CD4-positive, alpha-beta T cell treated with Interleukin-4 for 4 hours (primary cell): Measurements from ENCODE around the gene BHLHE40.

Experiments
- DNase-seq: peaks from one replicate; pipeline ENCODE4 v3.0.0-alpha.2; 2020

The BHLHE40 gene

DNA sequence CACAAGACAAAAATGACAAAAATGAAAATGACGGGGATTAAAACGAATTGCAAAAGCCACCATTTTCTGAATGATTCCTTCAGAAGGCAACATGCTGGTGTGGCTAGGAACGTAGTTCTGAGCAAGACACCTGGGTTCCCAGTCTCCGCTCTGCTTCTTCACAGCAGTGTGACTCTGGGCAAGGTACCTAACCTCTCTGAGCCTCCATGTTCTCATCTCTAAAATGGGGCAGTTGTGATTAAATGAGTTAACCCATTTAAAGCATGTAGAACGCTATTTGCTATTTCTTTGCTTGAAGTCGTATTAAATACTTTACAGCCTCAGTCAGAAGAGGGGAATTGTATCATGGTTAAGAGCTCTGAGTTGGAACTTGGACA is 23.6 kb downstream of the BHLHE40 start:
- DNase-seq, result no peak

- DNase-seq, result no peak
Measured at GRCh38 chr3:5004319-5005152, 25.3 kb downstream of the BHLHE40 start.

GRCh38 chr3:5005367-5005766 is 26.1 kb downstream of the BHLHE40 start:
- DNase-seq, result no peak

- DNase-seq, result peak; percentile 86
Measured at GRCh38 chr3:5006755-5007202, 27.5 kb downstream of the BHLHE40 start.

GRCh38 chr3:5007873-5008272 is 28.6 kb downstream of the BHLHE40 start:
- no peak for DNase-seq

DNA sequence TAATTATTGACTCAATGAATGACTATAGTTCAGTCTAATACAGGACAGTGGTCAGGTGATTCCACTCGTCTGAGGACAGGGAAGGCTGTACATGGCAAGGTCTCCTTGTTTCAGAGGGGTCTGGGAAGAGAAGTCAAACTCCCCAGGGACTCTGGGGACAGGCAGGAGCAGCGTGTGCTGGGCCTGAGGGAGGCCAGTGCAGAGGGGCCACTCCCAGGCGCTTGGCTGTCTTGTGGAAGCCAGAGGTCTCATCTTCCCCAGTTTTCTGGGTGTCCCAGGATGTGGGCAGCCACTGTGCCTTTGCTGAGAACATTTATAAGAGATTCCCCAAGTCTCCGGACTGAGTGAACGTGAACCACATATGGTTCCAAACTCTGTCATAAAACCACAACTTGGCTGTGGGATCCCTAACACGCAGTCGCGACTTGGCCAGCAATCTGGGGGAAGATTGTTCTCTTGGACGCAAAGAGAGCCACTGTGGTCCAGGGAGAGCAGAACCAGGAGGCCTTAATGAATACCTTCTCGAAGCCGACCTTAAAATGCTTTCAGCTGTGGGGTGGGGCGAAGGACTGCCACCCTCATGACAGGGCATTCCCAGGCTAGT is 30.4 kb downstream of the BHLHE40 start:
- no peak for DNase-seq

GRCh38 chr3:5010140-5010539 is 30.9 kb downstream of the BHLHE40 start:
- DNase-seq, result no peak

DNA sequence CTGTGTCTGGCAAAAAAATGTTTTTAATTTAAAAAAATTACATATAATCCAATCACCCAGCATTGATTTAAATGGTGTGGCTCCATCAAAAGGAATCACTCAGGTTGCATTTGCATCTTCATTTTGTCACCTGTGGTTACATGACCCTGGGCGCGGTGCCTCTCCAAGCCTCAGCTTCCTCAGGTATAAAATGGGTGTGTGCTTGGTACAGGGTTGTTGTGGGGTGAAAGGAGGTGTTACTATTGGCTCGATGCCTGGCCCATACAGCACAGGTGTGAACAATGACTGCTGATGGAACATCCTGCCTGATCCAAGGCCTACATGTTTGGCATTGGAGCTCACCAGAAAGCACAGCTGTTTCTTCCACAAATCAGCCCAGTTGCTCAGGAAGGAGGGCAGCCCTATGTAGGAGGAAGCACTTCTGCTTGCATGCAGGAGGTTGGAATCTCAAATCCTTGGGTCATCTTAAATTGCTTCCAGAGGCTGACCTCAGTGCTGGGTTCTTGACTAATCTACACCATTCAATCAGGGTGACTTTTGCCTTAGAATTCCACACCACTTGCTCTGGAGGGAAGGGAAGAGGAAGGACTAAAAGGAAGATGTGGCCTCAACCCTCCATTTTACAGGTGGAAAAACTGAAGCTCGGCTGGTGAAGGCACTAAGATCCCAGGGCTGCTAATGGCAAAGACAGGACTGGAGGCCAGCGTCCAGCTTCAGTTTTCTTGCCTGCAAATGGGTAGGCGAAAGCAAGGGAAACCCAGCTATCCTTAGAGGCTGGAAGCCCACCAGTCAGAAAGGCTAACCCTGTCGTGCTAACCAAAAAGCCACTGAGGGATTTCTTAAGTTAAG is 31.7 kb downstream of the BHLHE40 start:
- peak; percentile 56 for DNase-seq

GRCh38 chr3:5011555-5012256 is 32.5 kb downstream of the BHLHE40 start:
- DNase-seq, result peak; percentile 18

- DNase-seq, result no peak
Measured at GRCh38 chr3:5012367-5012766, 33.1 kb downstream of the BHLHE40 start.

DNA sequence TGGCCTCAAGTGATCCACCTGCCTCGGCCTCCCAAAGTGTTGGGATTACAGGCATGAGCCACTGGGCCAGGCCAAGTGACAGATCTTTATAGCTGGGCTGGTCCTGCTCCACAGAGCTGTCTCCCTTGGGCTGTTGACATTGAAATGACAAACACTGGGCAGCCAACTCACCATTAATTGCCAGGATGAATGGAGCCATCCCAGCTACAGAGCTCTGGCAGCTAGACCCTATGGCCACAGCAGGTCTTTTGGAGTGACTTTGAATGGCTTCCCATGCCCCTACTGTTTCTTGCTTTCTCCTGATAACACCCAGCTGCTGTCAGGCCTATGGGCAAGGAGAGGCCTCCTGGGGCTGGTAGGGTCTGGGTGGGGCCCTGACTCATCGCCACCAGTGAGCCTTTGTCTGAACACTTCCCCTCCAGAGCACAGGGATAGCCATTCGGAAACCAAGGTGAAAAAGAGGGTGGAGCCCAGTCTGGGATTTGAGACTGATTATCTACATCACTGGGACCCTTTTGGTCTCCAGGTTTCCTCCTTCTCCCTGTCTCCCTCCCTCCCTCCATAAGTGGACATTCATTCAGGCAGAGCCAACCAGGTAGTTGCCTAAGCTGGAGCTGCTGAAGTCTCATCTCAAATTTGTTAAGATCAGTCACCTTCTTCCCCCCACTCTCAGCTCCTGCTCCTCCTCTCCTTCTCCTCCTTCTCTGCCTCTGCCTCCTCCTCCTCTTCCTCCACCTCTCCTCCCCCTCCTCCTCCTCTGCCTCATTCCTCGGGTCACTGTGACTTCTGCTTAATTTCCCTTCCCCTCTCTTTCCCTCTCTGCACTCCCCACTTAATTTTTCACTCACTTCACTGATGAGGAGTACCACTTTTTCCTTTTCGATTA is 34.0 kb downstream of the BHLHE40 start:
- DNase-seq, result no peak

GRCh38 chr3:5014391-5014790 is 35.2 kb downstream of the BHLHE40 start:
- DNase-seq, result no peak

DNA sequence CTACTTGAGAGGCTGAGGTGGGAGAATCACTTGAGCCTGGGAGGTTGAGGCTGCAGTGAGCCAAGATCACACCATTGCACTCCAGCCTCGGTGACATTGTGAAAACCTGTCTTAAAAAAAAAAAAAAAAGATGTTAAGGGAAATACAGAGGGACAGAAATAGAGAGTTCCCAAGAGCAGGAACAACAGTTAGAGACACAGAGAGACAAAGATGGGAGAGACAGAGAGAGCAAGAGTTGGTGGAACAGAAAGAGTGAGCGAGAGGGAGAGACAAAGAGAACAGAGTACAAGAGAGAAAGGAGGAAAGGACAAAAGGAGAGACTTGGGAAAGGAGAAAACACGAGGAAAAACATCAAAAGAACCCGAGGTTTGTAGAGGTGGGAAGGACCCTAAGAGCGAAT is 35.8 kb downstream of the BHLHE40 start:
- DNase-seq, result no peak

DNA sequence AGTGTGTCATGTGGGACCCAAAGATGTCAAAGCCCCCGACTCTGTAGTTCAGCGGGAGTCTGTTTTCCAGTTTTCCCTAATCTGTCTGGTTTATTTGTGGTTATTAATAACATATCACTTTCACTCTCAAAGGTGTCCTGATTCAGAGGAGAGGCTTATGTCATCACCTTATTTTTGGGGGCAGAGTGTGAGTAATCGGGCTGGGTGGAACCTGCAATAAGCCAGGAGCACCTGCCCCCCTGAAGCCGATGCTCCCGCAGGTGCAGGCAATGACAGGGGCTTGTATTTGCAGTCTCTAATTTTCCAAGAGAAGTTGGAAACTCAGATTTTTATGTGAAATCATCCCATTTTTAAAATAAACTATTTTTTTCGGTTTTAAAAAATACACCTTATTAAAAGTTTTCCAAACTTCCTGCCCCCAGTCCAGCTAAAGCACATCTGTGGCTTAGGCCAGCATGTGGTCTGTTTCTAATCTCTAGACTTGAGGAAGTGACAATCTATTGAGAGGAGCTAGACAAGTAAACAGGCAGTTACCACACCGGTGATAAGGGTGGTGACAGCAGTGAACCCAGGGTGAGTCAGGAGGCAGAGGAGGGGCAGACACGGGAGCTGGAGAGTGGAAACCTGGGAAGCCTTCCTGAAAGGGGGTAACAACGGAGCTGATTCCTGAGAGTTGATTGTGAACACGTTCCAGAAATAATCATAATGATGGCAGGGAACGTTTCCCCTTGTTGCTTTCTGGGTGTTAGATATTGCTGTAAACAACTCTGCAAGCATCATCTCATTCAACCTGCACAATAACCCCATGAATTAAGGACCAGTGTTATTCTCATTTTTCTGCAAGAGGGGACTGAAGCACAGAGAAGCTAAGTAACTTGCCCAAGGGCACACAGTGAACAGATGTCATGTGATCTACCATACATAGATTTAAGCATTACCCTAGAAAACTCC is 37.2 kb downstream of the BHLHE40 start:
- peak; percentile 83 for DNase-seq

- DNase-seq, result no peak
Measured at GRCh38 chr3:5017925-5018531, 38.8 kb downstream of the BHLHE40 start.

GRCh38 chr3:5019411-5020241 is 40.4 kb downstream of the BHLHE40 start:
- peak; percentile 94 for DNase-seq

DNA sequence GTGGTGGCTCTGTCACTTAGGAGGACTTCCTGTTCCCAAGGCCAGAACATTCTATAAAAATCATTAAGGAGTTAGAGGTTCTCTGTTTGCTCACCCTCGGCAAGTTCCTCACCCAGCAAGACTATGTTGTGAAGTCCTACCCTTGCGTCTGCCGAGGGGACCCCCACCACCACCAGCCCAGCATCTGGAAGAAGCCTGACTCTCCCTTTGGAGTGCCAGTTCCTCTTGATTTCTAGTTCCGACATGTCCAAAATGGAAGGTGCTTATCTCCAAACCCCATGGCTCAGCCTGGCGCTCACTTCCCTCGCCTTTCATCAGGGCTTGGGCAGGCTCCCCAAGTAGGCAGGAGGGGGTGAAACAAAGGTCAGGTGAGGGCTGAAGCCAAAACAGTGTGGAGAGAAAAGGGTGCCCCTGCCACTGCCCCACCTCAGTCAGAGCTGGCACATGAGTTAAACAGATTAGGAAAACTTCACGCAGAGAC is 41.0 kb downstream of the BHLHE40 start:
- no peak for DNase-seq

DNA sequence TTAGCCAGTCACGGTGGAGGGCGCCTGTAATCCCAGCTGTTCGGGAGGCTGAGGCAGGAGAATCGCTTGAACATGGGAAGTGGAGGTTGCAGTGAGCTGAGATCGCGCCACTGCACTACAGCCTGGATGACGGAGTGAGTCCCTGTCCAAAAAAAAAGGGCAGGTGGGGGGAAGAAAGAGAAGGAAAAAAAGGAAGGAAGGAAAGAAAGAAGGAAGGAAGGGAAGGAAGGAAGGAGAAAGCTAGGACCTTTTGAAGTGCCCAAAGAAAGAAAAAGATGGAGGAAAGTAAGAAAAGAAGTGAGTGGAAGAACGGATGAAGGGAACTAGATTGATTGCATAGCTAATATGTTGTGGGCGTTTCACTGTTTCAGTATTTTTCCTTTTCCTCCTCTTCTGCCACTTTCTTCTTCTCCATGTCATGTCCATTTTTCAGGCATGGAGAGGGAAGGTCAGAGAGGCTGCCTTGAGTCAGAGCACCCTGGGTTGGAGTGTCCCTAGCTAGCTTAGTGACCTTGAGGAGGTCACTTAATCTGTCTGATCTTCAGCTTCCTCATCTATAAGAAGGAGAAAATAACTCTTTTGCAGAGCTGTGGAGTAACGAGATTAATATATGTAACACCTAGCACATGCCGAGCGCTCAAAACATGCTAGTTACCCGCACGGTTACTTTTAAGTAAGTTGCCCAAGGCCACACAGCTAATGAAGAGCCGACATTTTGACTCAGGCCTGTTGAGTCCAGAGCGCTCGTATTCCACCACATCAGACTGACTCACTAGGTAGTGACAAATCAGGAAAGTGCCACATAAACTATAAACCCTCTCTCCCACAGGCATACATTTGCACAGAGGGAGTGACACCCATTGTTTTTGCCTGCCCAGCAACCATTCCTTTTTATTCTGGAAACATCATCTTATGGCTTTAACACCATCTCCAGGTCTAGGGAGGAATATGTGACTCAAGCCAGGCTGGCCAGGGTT is 42.2 kb downstream of the BHLHE40 start:
- DNase-seq, result no peak
